ENCODE results near the gene TMEM132E.

TMEM132E gene

GRCh38 chr17:34581446-34582184 is 2.2 kb downstream of the TMEM132E start:
- peaks cover 56% of the 10 kb centered on the region for H3K27me3 Mint-ChIP-seq
- no peak overlapping the region for H3K4me3 Mint-ChIP-seq
- no peaks in the 10 kb centered on the region for H3K36me3 Mint-ChIP-seq
- H3K27ac Mint-ChIP-seq: no peak overlapping the region
- peaks cover 12% of the 10 kb centered on the region for H3K4me1 Mint-ChIP-seq
- H3K9me3 Mint-ChIP-seq: no peaks in the 10 kb centered on the region

- no peaks in the 10 kb centered on the region for H3K9me3 Mint-ChIP-seq
- no peak overlapping the region for H3K27ac Mint-ChIP-seq
- peaks cover 12% of the 10 kb centered on the region for H3K4me1 Mint-ChIP-seq
- peak overlapping the region; percentile 19 for H3K4me3 Mint-ChIP-seq
- no peaks in the 10 kb centered on the region for H3K36me3 Mint-ChIP-seq
- peaks cover 50% of the 10 kb centered on the region for H3K27me3 Mint-ChIP-seq
Measured at GRCh38 chr17:34582185-34582900, 3.0 kb downstream of the TMEM132E start.

- Mint-ChIP-seq H3K27ac (no peak overlapping the region), H3K9me3 (no peaks in the 10 kb centered on the region), H3K4me3 (peak overlapping the region; percentile 19), H3K4me1 (peaks cover 12% of the 10 kb centered on the region), H3K27me3 (peaks cover 47% of the 10 kb centered on the region), H3K36me3 (no peaks in the 10 kb centered on the region)
Measured at GRCh38 chr17:34582901-34583245, 3.5 kb downstream of the TMEM132E start.

GRCh38 chr17:34584805-34585416 is 5.5 kb downstream of the TMEM132E start:
- no peak overlapping the region for H3K27ac Mint-ChIP-seq
- H3K4me3 Mint-ChIP-seq: no peak overlapping the region
- peaks cover 36% of the 10 kb centered on the region for H3K27me3 Mint-ChIP-seq
- no peaks in the 10 kb centered on the region for H3K9me3 Mint-ChIP-seq
- peaks cover 5% of the 10 kb centered on the region for H3K4me1 Mint-ChIP-seq
- H3K36me3 Mint-ChIP-seq: no peaks in the 10 kb centered on the region

GRCh38 chr17:34586346-34586846 is 7.0 kb downstream of the TMEM132E start:
- Mint-ChIP-seq H3K27ac (no peak overlapping the region), H3K36me3 (no peaks in the 10 kb centered on the region), H3K27me3 (peaks cover 40% of the 10 kb centered on the region), H3K4me3 (no peak overlapping the region), H3K4me1 (peaks cover 5% of the 10 kb centered on the region), H3K9me3 (no peaks in the 10 kb centered on the region)

GRCh38 chr17:34588266-34588665 is 8.9 kb downstream of the TMEM132E start:
- no peak overlapping the region for H3K27ac Mint-ChIP-seq
- peaks cover 30% of the 10 kb centered on the region for H3K27me3 Mint-ChIP-seq
- H3K9me3 Mint-ChIP-seq: no peaks in the 10 kb centered on the region
- H3K4me1 Mint-ChIP-seq: no peaks in the 10 kb centered on the region
- H3K4me3 Mint-ChIP-seq: no peak overlapping the region
- no peaks in the 10 kb centered on the region for H3K36me3 Mint-ChIP-seq

- H3K9me3 Mint-ChIP-seq: no peaks in the 10 kb centered on the region
- no peaks in the 10 kb centered on the region for H3K36me3 Mint-ChIP-seq
- no peaks in the 10 kb centered on the region for H3K4me1 Mint-ChIP-seq
- H3K27me3 Mint-ChIP-seq: peaks cover 27% of the 10 kb centered on the region
- no peak overlapping the region for H3K27ac Mint-ChIP-seq
- no peak overlapping the region for H3K4me3 Mint-ChIP-seq
Measured at GRCh38 chr17:34589120-34589965, 10.0 kb downstream of the TMEM132E start.

- H3K9me3 Mint-ChIP-seq: no peaks in the 10 kb centered on the region
- H3K27me3 Mint-ChIP-seq: peaks cover 19% of the 10 kb centered on the region
Measured at GRCh38 chr17:34592002-34592401, 12.6 kb downstream of the TMEM132E start.

GRCh38 chr17:34596920-34597319 is 17.5 kb downstream of the TMEM132E start:
- Mint-ChIP-seq H3K27me3 (peaks cover 12% of the 10 kb centered on the region), H3K9me3 (no peaks in the 10 kb centered on the region), H3K4me3 (no peak overlapping the region), H3K27ac (no peak overlapping the region), H3K36me3 (no peaks in the 10 kb centered on the region), H3K4me1 (no peaks in the 10 kb centered on the region)

More at GRCh38 chr17:34592002-34592401, 12.6 kb downstream of the TMEM132E start:
- H3K4me1 Mint-ChIP-seq: no peaks in the 10 kb centered on the region
- H3K36me3 Mint-ChIP-seq: no peaks in the 10 kb centered on the region
- H3K4me3 Mint-ChIP-seq: no peak overlapping the region
- H3K27ac Mint-ChIP-seq: no peak overlapping the region

- Mint-ChIP-seq H3K4me3 (no peak overlapping the region), H3K9me3 (no peaks in the 10 kb centered on the region), H3K4me1 (no peaks in the 10 kb centered on the region), H3K27ac (no peak overlapping the region), H3K27me3 (peaks cover 9% of the 10 kb centered on the region), H3K36me3 (no peaks in the 10 kb centered on the region)
Measured at GRCh38 chr17:34598161-34598776, 18.9 kb downstream of the TMEM132E start.

- Mint-ChIP-seq H3K27me3 (peaks cover 3% of the 10 kb centered on the region), H3K9me3 (no peaks in the 10 kb centered on the region), H3K36me3 (no peaks in the 10 kb centered on the region), H3K4me1 (no peaks in the 10 kb centered on the region), H3K4me3 (no peak overlapping the region), H3K27ac (no peak overlapping the region)
Measured at GRCh38 chr17:34601416-34601815, 22.0 kb downstream of the TMEM132E start.

- Mint-ChIP-seq H3K4me1 (no peaks in the 10 kb centered on the region), H3K36me3 (no peaks in the 10 kb centered on the region), H3K27ac (no peak overlapping the region), H3K27me3 (peaks cover 12% of the 10 kb centered on the region), H3K4me3 (no peak overlapping the region), H3K9me3 (no peaks in the 10 kb centered on the region)
Measured at GRCh38 chr17:34603974-34604373, 24.6 kb downstream of the TMEM132E start.

- no peaks in the 10 kb centered on the region for H3K4me1 Mint-ChIP-seq
- no peak overlapping the region for H3K4me3 Mint-ChIP-seq
- H3K9me3 Mint-ChIP-seq: no peaks in the 10 kb centered on the region
- no peaks in the 10 kb centered on the region for H3K36me3 Mint-ChIP-seq
- H3K27ac Mint-ChIP-seq: no peak overlapping the region
- H3K27me3 Mint-ChIP-seq: peaks cover 34% of the 10 kb centered on the region
Measured at GRCh38 chr17:34606763-34607162, 27.4 kb downstream of the TMEM132E start.

- no peak overlapping the region for H3K27ac Mint-ChIP-seq
- H3K4me3 Mint-ChIP-seq: no peak overlapping the region
- no peaks in the 10 kb centered on the region for H3K36me3 Mint-ChIP-seq
- H3K9me3 Mint-ChIP-seq: no peaks in the 10 kb centered on the region
- peaks cover 36% of the 10 kb centered on the region for H3K27me3 Mint-ChIP-seq
- H3K4me1 Mint-ChIP-seq: no peaks in the 10 kb centered on the region
Measured at GRCh38 chr17:34607917-34608316, 28.5 kb downstream of the TMEM132E start.

- H3K4me1 Mint-ChIP-seq: no peaks in the 10 kb centered on the region
- no peaks in the 10 kb centered on the region for H3K36me3 Mint-ChIP-seq
- no peak overlapping the region for H3K27ac Mint-ChIP-seq
- peaks cover 38% of the 10 kb centered on the region for H3K27me3 Mint-ChIP-seq
- no peak overlapping the region for H3K4me3 Mint-ChIP-seq
- H3K9me3 Mint-ChIP-seq: no peaks in the 10 kb centered on the region
Measured at GRCh38 chr17:34609210-34609609, 29.8 kb downstream of the TMEM132E start.

Measured in activated naive CD4-positive, alpha-beta T cell treated with anti-CD3 and anti-CD28 coated beads, Interleukin-2, amount 50 U/mL, for 24 hours (primary cell).